Endothelial cell of umbilical vein (primary cell): Measurements from ENCODE around the gene RBM20. TPM values are rescaled to one million over a fixed set of nuclear protein-coding genes. Genes with fewer than 3 reads are reported as not detected.

Experiments used
- BruUV-seq: library from RNA; stranded (reverse); fragments of 400-500 nt; replicated peaks from 2 replicates; lab custom pipeline; 2021; lab: Mats Ljungman, UMichigan
- CTCF ChIA-PET: fragments of 300-600, 350-600 bp; sonication (Branson Sonifier 250); formaldehyde crosslinking; loops from one replicate; lab custom pipeline; 2021; ENCODE audit warnings: antibody characterized with exemption, inconsistent platforms; lab: Charles Lee
- POLR2A ChIA-PET: fragments of 300-600, 350-600 bp; sonication (Branson Sonifier 250); formaldehyde crosslinking; loops from one replicate; lab custom pipeline; 2021; ENCODE audit warnings: antibody characterized with exemption, inconsistent platforms; lab: Charles Lee
- DNase-seq: peaks from one replicate; pipeline ENCODE4 v3.0.0-alpha.2; 2011; ENCODE audit warnings: low read depth, low spot score
- FAIRE-seq: peaks from 2 replicates; lab custom pipeline; 2011; peaks lifted over from hg19 to GRCh38; lab: Jason Lieb, UNC
- H2AFZ ChIP-seq: 2 replicates; pipeline ENCODE4 v1.6.0; 2012; ENCODE audit warnings: low read depth, low read length, control low read depth, inconsistent platforms
- H3K27ac ChIP-seq: 2 replicates; pipeline ENCODE4 v1.5.1; 2011; ENCODE audit warnings: low read depth, mild to moderate bottlenecking, control low read depth, low read length, moderate library complexity; ENCODE audit not compliant: insufficient read depth
- H3K27me3 ChIP-seq, 2 experiments: 2 replicates each; pipeline versions ENCODE4 v1.6.0 to v1.6.1; 2011; ENCODE audit warnings: low read length in 2 of 2, mixed read lengths in 1 of 2; ENCODE audit not compliant: control insufficient read depth in 2 of 2, insufficient read depth in 2 of 2
- H3K36me3 ChIP-seq, 2 experiments: 2 replicates in 1 of 2; 3 replicates in 1 of 2; pipeline ENCODE4 v1.5.1; 2011; ENCODE audit warnings: low read length in 2 of 2, mild to moderate bottlenecking in 1 of 2, moderate library complexity in 1 of 2; ENCODE audit not compliant: control insufficient read depth in 2 of 2, insufficient read depth in 2 of 2; ENCODE audit errors: extremely low read depth in 1 of 2
- H3K4me1 ChIP-seq: 3 replicates; pipeline ENCODE4 v1.5.1; 2011; ENCODE audit warnings: mild to moderate bottlenecking, low read length; ENCODE audit not compliant: control insufficient read depth, insufficient read depth; ENCODE audit errors: extremely low read depth
- H3K4me2 ChIP-seq: 2 replicates; pipeline ENCODE4 v1.6.1; 2011; ENCODE audit warnings: low read length, control low read depth, mixed read lengths; ENCODE audit not compliant: insufficient read depth
- H3K4me3 ChIP-seq, 3 experiments: fragments of 200-600 bp in 1 of 3; sonication (generic), shearing (Covaris generic) in 1 of 3; replicated peaks in 1 of 3; 2 replicates each; pipeline ENCODE4 v1.5.1; 2011 to 2016; ENCODE audit warnings: control low read depth in 3 of 3, low read length in 3 of 3, mild to moderate bottlenecking in 2 of 3, inconsistent platforms in 1 of 3, low read depth in 1 of 3, moderate library complexity in 1 of 3; ENCODE audit not compliant: insufficient read depth in 1 of 3
- H3K79me2 ChIP-seq: 2 replicates; pipeline ENCODE4 v1.6.0; 2012; ENCODE audit warnings: low read length, inconsistent platforms; ENCODE audit not compliant: control insufficient read depth, insufficient read depth
- H3K9ac ChIP-seq: replicated peaks from 2 replicates; pipeline ENCODE3; 2011; ENCODE audit warnings: low read length, control low read depth; ENCODE audit not compliant: insufficient read depth; ENCODE audit errors: extremely low read depth
- H3K9me1 ChIP-seq: replicated peaks from 3 replicates; pipeline ENCODE4 v1.6.0; 2011; ENCODE audit warnings: mild to moderate bottlenecking, low read length; ENCODE audit not compliant: control insufficient read depth, insufficient read depth; ENCODE audit errors: extremely low read depth
- H3K9me3 ChIP-seq: replicated peaks from 2 replicates; pipeline ENCODE4 v1.5.1; 2012; ENCODE audit warnings: low read length, inconsistent platforms; ENCODE audit not compliant: control insufficient read depth, insufficient read depth
- H4K20me1 ChIP-seq: replicated peaks from 2 replicates; pipeline ENCODE3; 2011; ENCODE audit warnings: mild to moderate bottlenecking, low read length; ENCODE audit not compliant: control insufficient read depth, insufficient read depth; ENCODE audit errors: extremely low read depth
- EZH2 ChIP-seq: IDR thresholded peaks from 2 replicates; pipeline ENCODE4 v1.6.1; 2012; ENCODE audit warnings: borderline replicate concordance, low read depth, mild to moderate bottlenecking, moderate library complexity, low read length, inconsistent platforms; ENCODE audit not compliant: severe bottlenecking
- FOS ChIP-seq: IDR thresholded peaks from 2 replicates; pipeline ENCODE4 v1.6.1; 2011; ENCODE audit warnings: mild to moderate bottlenecking, low read length, moderate library complexity, borderline replicate concordance; ENCODE audit not compliant: insufficient read depth
- JUN ChIP-seq: IDR thresholded peaks from 2 replicates; pipeline ENCODE4 v1.6.1; 2011; ENCODE audit warnings: borderline replicate concordance, low read depth; ENCODE audit not compliant: insufficient read length, insufficient read depth
- MYC ChIP-seq: IDR thresholded peaks from one replicate; pipeline ENCODE4 v1.6.1; 2011; ENCODE audit warnings: mild to moderate bottlenecking, low read depth, low read length
- POLR2A ChIP-seq: IDR thresholded peaks from 2 replicates; pipeline ENCODE4 v1.6.1; 2012; ENCODE audit warnings: low read depth, mild to moderate bottlenecking, control low read depth, low read length
- POLR2AphosphoS5 ChIP-seq: IDR thresholded peaks from 2 replicates; pipeline ENCODE4 v1.6.1; 2012; ENCODE audit warnings: low read depth, mild to moderate bottlenecking, control low read depth, low read length, moderate library complexity; ENCODE audit not compliant: insufficient read depth
- dilution Hi-C: fragments of 300-500 bp; cut with MboI; formaldehyde crosslinking; loops from one replicate; pipeline ENCODE4 v1.15.0; 2019; ENCODE audit warnings: low sequenced_read_pairs; ENCODE audit not compliant: extremely low pct_ligation_motif_present
- intact Hi-C: fragments of 100-400 bp; cut with micrococcal nuclease; formaldehyde crosslinking; loops from one replicate; pipeline ENCODE4 v1.10.0; 2022
- polyA plus RNA-seq, 4 experiments: library from polyadenylated mRNA; depleted of rRNA in 3 of 4; stranded (reverse) in 3 of 4; unstranded in 1 of 4; fragments of >200 nt; gene quantifications; 2 replicates each; pipeline versions ENCODE4 v1.2.1 to v1.2.3, GENCODE V29; 2011 to 2012; ENCODE audit warnings: missing spikeins in 1 of 4
- total RNA-seq: library from RNA; stranded (reverse); gene quantifications from 2 replicates; pipeline ENCODE4 v1.2.3, GENCODE V29; 2021
- TF ChIP-seq, protein P1 (sequence below): IDR thresholded peaks from 2 replicates; pipeline ENCODE4 v1.6.1; 2011; ENCODE audit not compliant: insufficient read depth, insufficient read length
- TF ChIP-seq, protein P2 (sequence below), 2 donors: IDR thresholded peaks; 1 replicate in 1 of 2; 2 replicates in 1 of 2; pipeline ENCODE4 v1.5.1; 2011; ENCODE audit warnings: low read length in 2 of 2, mild to moderate bottlenecking in 2 of 2, moderate library complexity in 2 of 2, control low read depth in 1 of 2, inconsistent platforms in 1 of 2, low read depth in 1 of 2; ENCODE audit not compliant: insufficient read depth in 1 of 2; ENCODE audit errors: extremely low read depth in 1 of 2

The RBM20 gene
- total and polyA plus RNA-seq, 2 donors (not counting 3 experiments of a cell fraction or from before 2014, with no cell fraction given) = 0.04 TPM; not detected in 1

DNA sequence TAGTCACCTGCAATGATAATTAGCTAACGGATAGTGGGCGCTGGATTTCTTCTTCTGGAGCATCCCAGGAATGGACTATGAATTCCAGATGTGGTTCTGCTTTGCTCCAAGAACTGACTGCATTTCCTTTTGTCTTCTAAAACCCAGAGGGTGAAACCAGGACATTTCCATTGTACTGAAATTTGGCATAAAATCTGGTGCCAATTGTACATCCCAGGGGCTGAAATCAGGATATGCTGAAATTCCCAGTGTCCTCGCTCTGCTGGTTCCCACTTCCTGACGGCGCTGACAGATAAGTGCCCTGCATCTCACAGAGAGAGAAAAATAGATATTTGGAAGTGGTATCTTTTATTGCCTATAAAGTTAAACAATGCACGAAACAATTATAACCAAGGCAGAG lies 31.9 kb downstream of the RBM20 start:
- peaks cover 21 to 26% of the 10 kb centered on the region in 2 experiments for H3K27me3 ChIP-seq
- no peaks in the 10 kb centered on the region for H3K79me2 ChIP-seq
- H4K20me1 ChIP-seq = no peaks in the 10 kb centered on the region
- no peak overlapping the region for H2AFZ ChIP-seq
- ChIA-PET POLR2A (no interaction called here), CTCF (no interaction called here)
- H3K9ac ChIP-seq = no peak overlapping the region
- intact Hi-C loops (no loop called here), dilution Hi-C loops (no loop called here)
- H3K4me3 ChIP-seq = no peak overlapping the region
- no peak overlapping the region for H3K27ac ChIP-seq
- TF ChIP-seq POLR2AphosphoS5 (no peak), MYC (no peak), POLR2A (no peak), EZH2 (no peak), FOS (no peak), JUN (no peak)
- TF ChIP-seq, protein P1, sequence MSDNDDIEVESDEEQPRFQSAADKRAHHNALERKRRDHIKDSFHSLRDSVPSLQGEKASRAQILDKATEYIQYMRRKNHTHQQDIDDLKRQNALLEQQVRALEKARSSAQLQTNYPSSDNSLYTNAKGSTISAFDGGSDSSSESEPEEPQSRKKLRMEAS = no peak
- TF ChIP-seq, protein P2, sequence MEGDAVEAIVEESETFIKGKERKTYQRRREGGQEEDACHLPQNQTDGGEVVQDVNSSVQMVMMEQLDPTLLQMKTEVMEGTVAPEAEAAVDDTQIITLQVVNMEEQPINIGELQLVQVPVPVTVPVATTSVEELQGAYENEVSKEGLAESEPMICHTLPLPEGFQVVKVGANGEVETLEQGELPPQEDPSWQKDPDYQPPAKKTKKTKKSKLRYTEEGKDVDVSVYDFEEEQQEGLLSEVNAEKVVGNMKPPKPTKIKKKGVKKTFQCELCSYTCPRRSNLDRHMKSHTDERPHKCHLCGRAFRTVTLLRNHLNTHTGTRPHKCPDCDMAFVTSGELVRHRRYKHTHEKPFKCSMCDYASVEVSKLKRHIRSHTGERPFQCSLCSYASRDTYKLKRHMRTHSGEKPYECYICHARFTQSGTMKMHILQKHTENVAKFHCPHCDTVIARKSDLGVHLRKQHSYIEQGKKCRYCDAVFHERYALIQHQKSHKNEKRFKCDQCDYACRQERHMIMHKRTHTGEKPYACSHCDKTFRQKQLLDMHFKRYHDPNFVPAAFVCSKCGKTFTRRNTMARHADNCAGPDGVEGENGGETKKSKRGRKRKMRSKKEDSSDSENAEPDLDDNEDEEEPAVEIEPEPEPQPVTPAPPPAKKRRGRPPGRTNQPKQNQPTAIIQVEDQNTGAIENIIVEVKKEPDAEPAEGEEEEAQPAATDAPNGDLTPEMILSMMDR (IDR thresholded peaks at IDR 0.05; ENCODE audit: extremely low read depth in 1 of 2, insufficient read depth in 1 of 2, low read depth in 1 of 2, low read length in 2 of 2) = no peak
- DNase-seq (no peak), FAIRE-seq (no peak)
- BruUV-seq = no TSS peak
- H3K9me3 ChIP-seq = no peaks in the 10 kb centered on the region
- no peak overlapping the region for H3K4me2 ChIP-seq
- no peaks in the 10 kb centered on the region for H3K9me1 ChIP-seq
- peaks cover 4% of the 10 kb centered on the region for H3K4me1 ChIP-seq
- H3K36me3 ChIP-seq = no peaks in the 10 kb centered on the region
